ENCODE measurements around the gene SESN1.

SESN1 gene

DNA sequence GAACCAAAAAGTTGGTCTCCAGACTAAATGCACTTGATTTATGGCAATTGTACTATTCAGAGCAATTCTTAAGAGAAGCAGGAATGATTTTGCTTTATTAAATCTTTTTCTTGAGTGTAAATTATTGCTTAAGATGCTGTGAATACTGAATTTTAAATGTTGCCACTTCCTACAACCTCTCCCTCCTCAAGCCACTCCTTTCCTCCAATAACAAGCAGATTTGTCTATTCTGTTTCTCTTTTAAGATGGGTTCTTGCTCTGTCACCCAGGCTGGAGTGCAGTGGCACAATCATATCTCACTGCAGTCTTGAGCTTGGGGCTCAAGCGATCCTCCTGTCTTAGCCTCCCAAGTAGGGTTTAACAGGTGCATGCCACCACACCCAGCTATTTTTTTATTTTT is 65.3 kb downstream of the SESN1 start:
- DNase-seq (ENCODE audit: low read depth in 2 of 2): no peak

DNA sequence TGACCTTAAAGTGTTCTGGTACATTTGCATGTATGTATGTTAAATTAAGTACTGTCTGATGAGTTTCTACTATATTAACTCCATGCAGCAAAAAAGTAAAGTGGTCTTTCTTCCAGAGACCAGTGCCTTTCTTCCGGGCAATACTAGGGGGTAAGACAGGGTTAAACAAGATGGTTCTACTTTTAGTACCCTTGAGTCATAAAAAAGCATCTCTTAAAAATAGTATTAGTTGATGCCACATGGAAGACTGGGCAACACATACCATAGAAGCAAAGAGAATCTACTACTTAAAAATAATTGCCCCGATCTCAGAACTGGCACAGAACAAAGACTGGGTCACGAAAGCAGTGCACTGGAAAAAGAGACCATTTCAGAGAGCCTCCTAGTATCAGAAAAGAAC is 66.2 kb downstream of the SESN1 start:
- DNase-seq (ENCODE audit: low read depth in 2 of 2): no peak

DNA sequence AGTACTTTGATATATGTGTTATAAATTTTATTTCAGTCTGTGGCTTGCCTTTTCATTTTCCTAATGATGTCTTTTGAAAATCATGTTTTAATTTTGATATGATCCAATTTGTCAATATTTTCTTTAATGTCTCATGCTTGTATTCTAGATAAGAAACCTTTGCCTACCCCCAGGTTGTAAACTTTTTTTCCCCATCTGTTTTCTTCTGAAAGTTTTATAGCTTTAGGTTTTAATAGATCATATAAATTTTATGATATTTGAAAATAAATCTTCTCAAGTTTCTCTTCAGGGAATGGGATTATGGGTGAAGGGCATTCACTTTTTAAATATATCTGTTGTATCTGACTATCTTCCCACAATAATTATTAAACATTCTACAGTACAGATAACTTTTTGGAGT is 66.7 kb downstream of the SESN1 start:
- no peak for DNase-seq (ENCODE audit: low read depth in 2 of 2)

DNA sequence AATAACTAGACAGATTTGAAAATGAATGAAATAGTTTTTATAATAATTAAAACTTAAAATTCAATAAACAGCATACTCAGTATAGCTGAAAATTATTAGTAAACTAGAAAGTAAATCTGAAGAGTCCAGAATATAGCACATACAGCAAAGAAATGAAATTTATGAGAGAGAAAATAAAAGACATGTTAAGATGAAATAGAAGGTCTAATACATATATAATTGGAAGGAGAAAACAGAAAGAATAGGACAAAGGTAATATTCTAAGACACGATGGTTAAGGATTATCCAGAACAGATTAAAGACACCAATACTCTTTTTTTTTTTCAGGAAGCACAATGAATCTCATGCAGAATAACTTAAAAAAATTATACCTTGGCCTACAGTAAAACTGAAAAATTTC is 69.0 kb downstream of the SESN1 start:
- no peak for DNase-seq (ENCODE audit: low read depth in 2 of 2)

DNA sequence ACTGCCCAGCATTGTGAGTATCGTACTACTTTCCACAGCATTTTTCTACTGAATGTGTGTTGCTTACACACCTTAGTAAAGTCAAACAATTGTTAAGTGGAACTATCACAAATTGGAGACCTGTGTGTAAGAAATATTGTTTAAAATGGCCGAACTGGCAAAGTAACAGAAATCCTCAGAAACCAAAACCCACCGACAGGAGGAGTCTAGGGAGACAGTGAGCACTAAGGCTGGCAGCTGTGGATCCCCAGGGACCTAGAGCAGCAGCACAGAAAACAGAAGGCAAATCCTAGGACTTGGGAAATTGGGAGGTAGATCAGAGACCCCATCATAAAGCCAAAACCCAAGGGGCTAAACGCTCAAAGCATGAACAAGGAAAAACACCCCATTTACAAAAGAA is 69.9 kb downstream of the SESN1 start:
- DNase-seq (ENCODE audit: low read depth in 2 of 2): no peak

DNA sequence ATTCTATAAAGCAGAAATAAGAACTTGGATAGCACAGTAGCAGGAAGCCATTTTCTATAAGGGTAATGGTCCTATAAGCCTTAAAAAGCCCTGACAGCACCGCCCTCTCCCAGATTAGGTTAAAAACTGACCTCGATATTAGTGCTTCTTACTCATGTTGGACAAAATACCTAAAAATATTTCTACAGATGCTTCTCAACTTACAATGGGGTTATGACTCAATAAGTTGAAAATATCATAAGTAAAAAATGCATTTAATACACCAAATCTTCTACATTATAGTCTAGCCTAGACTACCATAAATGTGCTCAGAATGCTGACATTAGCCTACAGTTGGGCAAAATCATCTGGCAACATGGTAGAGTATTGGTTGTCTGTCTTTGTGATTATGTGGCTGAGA is 70.3 kb downstream of the SESN1 start:
- DNase-seq (ENCODE audit: low read depth in 2 of 2): no peak

DNA sequence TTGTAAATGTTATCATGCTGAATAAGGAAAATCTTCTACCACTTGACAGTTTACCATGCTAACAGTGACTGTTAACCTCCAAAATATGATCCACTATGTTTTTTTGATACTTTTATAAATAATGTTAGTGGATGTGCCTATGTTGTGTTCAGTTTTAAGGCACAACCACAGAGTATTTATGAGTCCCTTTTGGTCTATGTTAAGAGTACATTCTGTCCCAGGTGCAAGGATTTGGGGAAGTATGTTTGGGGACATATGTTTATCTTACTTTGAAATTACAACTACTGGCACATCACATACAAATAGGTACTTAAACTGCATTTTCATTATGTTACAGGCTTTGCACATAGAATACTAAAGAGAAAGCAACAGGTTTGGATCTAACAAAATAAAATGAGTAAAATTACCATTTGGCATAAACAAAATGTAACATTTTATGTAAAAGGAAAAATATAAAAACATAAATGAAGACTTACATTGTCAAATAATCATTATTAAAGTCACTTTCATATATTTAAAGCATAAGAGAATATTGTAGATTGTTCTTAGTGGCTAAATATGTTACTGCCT is 71.2 kb downstream of the SESN1 start:
- no peak for DNase-seq (ENCODE audit: low read depth in 2 of 2)

DNA sequence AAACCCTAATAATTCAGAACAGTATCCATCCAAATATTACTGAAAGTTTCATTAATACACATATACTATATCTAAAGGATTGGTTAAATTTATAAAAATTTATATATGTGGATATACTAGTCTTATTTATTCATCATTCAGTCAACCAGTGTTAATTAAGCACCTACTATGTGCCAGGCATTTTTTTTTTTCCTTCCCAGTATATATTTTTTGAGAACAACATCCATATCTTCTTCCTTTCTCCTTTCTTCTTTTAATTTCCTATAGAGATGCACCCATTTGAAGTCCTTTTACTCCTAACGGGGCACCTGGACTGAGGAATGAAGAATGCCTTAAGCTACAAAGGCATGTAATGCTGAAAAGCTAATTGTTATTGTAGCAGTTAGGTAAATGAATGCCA is 72.8 kb downstream of the SESN1 start:
- no peak for DNase-seq (ENCODE audit: low read depth in 2 of 2)

DNA sequence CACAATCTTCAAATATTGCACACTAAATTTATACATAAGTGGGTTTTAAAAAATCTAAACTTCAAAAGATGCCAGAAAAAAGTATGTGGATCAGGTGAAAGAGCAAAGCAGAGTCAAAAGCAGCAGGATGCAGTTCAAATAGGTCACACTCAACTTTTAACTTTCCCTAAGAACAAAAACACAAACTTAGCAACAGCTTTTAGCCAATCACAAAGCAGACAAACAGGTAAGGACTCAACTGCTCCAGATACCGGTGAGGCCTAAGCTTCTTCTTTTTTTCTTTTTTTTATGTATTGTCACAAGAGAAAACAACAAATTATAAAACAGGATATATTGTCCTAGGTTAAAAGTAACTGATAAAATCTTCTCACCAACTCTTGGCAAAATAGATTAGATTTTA is 74.7 kb downstream of the SESN1 start:
- no peak for DNase-seq (ENCODE audit: low read depth in 2 of 2)

DNA sequence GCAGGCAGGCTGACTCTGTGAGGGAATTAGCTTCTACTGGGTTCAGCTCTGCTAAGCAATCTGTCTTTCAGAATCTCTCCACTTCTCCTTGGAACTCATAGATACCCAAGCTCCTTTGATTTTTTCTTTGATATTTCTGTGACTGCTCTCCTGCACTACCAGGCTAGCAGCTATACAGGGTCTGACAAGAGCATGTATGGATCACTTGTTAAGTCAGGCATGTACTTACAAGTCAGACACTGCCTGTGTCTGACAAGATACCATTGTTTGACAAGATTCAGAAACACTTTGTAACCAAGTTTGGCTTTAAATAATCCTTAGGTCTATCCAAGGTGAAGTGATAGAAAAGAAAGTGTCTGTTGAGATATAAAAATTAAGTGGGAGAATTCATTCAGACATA is 79.5 kb downstream of the SESN1 start:
- no peak for DNase-seq (ENCODE audit: low read depth in 2 of 2)

DNA sequence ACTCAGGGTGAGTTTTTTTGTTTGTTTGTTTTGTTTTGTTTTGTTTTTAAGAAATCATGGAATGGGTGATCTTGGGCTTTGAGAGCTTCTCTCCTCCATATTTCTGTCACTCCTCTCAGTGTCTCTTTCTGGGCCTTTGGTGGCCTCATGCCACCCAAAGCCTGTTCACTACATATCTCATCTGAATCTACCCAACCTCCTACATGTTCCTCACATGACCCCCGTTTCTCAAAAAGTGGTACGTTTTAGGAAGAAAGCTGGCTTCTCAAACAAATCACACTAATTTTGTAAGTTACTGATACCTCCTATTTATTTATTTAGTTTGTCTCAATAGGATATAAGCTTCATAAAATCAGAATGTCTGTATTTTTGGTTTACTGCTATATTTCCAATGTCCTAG is 80.0 kb downstream of the SESN1 start:
- DNase-seq (ENCODE audit: low read depth in 2 of 2): no peak

DNA sequence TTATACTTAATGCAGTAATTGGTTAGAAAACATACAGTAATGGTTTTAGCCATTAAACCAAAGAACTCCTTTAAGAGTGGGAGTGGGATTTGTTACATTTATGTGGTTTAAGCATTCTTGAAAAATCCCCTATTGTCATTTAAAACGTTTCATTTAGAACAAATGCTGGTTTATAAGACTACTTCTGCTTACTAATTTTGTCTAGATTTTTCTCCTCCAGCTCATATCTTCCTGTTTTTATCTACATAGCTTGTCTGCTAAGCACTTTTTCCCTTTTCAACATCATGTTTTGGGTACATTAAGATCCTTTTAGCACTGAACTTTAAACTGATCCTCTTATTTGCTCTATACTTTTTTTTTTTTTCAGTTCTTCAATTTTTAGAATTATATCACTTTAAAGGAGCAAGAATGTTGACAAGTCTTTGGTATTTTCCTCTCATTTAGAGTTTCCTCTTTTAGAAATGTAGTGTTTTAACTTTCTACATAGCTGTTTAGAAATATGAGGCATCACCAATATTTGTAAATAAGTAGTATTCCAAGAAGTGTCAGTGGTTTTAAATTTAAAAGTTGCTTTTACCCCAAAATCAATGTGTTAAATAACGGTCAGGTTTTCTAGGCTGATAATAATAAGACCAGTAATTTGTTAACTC is 80.9 kb downstream of the SESN1 start:
- no peak for DNase-seq (ENCODE audit: low read depth in 2 of 2)

DNA sequence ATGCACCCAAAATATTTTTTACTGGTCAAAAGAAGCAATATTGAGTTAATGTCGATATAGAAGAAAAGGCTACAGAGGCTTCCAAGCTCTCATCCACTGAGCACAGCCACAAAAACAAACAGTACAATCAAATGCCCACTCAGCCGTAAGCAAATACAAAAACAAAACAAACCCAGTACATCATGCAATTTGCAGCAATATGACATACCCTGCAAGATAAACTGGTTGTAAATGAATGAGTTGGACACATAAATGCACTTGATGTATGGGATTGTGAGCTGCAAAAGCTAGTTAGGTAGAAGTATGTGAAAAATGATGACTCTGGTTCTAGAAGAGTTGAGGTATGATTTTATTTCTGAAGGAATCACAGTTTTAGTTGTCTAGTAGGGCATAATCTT is 83.9 kb downstream of the SESN1 start:
- no peak for DNase-seq (ENCODE audit: low read depth in 2 of 2)

DNA sequence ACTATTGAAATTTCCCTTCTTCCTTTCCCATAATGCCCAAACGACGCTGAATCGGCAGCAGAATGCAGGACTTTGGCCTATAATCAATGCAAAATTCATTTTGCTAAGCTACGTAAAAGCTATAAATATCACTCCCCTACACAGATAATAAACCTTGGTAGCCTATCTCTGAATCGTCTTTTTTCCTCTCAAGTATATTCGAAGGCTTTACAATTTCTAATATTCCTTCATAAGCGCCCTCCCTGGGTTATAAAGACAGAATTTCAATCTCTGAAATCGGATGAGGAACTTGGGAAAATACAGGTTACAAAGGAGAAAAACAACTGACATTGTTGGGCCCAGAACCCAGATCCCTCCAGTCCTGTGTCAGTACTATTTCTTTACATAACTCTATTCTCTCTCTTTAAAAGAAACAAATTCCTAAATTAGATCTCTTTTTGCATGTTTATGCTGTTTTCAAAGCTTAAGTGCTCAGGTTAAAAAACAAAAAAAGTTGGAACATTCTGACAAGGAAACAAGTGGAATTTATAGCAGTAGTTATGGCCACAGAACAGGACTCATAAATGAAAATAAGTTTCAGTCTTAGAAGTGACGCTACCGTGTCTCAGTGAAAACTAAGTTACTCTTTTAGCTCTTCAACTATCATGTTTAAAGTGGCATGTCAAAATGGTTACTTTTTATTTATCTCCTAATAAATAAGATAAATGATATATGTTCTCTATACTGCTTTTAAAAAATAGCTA is 84.5 kb downstream of the SESN1 start:
- DNase-seq (ENCODE audit: low read depth in 2 of 2): no peak

DNA sequence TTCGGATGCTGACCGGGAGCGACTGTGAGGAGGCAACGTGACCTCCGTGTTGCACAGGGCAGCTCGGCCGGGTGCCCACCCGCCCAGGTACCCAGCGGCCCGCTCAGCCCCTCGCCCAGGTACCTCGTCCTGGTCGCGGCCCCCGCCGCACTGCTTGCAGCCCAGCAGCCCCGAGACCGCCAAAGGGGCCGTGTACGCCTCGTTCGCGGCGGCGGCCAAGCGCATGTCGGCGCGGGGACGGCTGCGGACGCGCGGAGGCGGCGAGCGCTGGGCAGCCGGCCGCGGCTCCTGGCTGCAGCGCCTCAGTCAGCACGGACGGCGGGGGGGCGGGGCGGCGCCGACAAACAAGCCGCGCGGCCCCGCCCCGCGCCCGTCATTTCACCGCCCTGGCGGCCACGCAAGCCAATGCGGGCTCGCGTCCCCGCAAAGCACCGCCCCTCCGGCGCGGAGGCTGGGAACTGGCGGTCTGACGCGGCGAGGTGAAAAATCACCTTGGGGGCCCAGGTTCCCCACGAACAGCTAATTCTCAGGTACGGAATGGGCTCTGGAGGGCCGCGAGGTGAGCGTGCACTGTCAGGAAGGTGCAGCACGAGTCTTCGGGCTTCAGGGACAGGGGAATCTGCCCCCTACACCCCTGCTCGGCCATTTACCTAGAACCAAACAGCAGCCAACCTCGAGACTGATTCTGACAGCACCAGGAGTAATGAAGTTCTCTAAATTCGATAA is 85.2 kb downstream of the SESN1 start:
- DNase-seq (ENCODE audit: low read depth in 2 of 2): peak; percentile 78 to 83

DNA sequence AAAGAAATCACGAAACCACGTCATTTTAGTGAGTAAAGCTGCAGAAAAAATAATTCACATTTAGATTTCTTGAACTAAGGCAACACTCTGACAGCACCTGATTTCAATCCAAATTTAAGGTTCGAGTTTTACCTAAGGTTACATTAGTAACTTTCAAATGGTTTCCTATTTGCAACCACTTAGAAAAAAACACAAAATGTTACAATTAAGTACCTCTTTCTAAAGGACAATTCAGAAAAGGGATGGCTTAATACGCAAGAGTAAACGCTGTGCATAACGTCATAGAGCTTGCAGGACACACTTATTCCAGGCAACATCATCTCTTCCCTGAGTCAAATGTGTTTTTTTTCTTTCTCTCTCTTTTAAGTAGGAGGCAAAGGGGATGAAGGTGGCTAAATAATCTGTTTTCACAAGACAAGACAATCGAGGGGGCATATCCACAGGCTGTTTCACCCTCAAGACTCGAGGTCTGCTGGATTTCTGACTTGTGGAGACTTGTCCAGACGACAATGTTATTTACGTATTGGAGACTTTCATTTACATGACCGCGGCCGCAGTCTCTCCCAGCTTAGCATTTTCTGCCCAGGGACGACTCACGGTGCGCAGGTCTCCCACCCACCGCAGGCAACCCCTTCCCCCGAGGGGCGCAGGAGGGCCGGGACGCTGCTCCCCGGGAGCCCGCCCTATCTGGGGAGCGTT is 86.0 kb downstream of the SESN1 start:
- DNase-seq (ENCODE audit: low read depth in 2 of 2): no peak

DNA sequence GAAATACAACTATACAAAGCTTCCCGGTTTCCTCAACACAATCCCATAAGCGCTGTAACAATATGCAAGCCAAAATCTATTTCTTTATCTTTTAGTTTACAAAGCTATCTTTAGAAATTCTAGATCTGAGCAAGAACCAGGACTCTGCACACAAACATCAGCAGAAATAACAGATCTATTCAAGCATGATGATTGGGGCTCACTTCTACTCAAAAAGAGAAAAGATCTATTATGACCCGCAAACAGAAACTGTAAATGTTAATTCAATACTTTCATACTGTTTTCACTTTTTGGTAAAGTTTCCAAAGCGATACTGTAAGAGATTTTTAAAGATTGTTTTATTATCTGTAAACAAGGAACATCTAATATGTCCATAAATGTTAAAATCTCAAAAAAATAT is 86.6 kb downstream of the SESN1 start:
- DNase-seq (ENCODE audit: low read depth in 2 of 2): no peak

DNA sequence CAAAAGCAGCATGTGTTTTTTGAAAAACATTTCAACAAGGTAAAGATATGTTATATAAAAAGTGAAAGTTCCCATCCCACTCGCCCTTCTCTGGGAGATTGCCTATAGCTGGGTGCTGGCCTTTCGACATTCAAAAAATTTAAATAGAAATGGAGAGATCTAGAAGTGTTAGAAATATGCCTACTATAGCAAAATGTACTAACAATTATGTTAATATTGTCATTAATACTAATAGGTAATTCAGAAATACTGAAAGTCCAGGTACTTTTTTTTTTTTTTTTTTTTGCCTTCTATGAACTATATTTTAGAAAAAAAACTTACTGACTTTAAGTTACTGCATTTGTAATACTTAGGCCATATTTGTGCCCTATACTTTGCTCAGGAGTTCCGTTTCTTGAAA is 87.1 kb downstream of the SESN1 start:
- no peak for DNase-seq (ENCODE audit: low read depth in 2 of 2)

DNA sequence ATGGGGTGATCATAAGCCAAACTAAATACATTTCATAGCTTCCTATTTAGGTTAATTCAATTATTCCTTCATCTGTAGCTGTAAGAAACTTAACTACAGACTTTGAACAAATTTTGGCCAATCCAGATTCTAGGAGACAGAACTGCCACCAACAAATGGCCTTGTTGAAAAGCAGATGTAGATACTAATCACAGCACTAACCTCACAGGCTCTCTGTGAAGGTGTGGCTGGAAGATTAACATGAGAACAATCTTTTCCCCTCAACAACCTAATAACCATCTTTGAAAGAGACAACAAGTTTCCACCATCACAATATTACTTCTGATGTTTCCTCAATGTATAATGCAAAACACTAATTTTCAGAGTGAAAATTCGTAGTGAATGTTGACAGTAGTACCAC is 87.8 kb downstream of the SESN1 start:
- DNase-seq (ENCODE audit: low read depth in 2 of 2): no peak

DNA sequence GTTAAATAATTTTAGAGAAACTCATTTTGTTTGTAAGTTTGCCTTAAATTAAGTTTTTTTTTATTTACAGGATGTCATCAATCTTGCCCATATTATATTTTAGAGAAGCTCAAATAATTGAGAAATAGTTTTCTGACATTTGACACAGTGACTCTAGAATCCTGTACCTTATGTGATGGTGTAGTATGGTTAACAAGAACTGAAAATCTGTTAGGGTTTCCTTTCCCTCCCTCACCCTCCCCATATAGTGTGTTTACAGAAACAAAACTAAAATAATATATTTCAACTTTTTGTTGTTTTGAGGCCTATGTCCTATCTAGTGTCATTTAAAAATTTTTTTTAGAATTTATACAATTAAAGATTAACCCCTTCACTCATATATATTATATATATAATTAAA is 91.8 kb downstream of the SESN1 start:
- DNase-seq (ENCODE audit: low read depth in 2 of 2): no peak

DNA sequence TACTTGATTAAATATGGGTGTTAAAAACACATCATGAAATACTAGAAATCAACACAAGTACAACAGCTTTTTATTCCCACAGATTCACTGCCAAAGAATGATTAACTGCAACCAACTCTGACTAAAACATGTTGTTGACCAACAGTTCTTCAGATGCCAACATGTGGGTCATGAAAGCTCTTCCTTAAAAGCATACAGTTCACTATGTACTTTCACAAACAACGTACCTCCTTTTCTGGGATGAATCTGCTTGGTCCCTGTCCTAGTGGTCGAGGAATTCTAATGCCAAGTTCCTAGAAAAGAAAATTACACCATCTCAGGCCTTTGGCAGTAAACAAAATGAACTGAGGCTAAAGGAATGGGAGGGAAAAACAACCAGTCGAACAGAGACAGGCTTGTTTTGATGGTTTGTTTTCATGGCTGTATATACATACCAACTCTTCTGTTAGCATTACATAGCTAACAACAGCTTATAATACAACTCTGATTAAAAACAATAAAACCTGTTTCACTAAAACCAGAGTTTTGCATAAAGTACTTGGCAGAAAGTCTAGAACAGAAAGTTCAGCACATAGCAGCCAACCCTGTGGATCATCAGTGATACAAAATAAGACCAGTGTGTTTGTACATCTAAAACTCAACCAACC is 92.5 kb downstream of the SESN1 start:
- no peak for DNase-seq (ENCODE audit: low read depth in 2 of 2)
